Superior temporal gyrus (tissue), 1 donor: ENCODE measurements around the gene ALDH1B1.
"Not testable (repeated sequence)": the region's sequence is repeated elsewhere in the genome, so short reads cannot be mapped to it uniquely, and the experiment has no call there.

Experiments used
- DNase-seq: peaks from one replicate; pipeline ENCODE4 v3.0.0-alpha.2; 2016; ENCODE audit errors: extremely low spot score

Gene ALDH1B1

GRCh38 chr9:38387066-38387465 lies 5.4 kb upstream of the ALDH1B1 start:
- DNase-seq: no peak

- DNase-seq: no peak
Measured at GRCh38 chr9:38387751-38388150, 4.8 kb upstream of the ALDH1B1 start.

- peak; percentile 33 for DNase-seq
Measured at GRCh38 chr9:38388283-38389223, 3.9 kb upstream of the ALDH1B1 start.

- no peak for DNase-seq
Measured at GRCh38 chr9:38389313-38389712, 3.2 kb upstream of the ALDH1B1 start.

- DNase-seq: no peak
Measured at GRCh38 chr9:38390442-38390841, 2.1 kb upstream of the ALDH1B1 start.

- DNase-seq: no peak
Measured at GRCh38 chr9:38390851-38391250, 1.7 kb upstream of the ALDH1B1 start.

GRCh38 chr9:38391278-38392118 lies 1.0 kb upstream of the ALDH1B1 start:
- no peak for DNase-seq

- no peak for DNase-seq
Measured at GRCh38 chr9:38393128-38393796, 760 bp downstream of the ALDH1B1 start.

GRCh38 chr9:38394416-38394815 lies 1.9 kb downstream of the ALDH1B1 start:
- no peak for DNase-seq

GRCh38 chr9:38395653-38396370 lies 3.3 kb downstream of the ALDH1B1 start:
- no peak for DNase-seq

- no peak for DNase-seq
Measured at GRCh38 chr9:38396371-38396671, 3.8 kb downstream of the ALDH1B1 start.

GRCh38 chr9:38399191-38399590 lies 6.7 kb downstream of the ALDH1B1 start:
- DNase-seq: not testable (repeated sequence)

GRCh38 chr9:38401994-38402393 lies 9.5 kb downstream of the ALDH1B1 start:
- no peak for DNase-seq

- no peak for DNase-seq
Measured at GRCh38 chr9:38404314-38404713, 11.8 kb downstream of the ALDH1B1 start.

GRCh38 chr9:38405785-38406184 lies 13.3 kb downstream of the ALDH1B1 start:
- no peak for DNase-seq

- no peak for DNase-seq
Measured at GRCh38 chr9:38406476-38407186, 14.1 kb downstream of the ALDH1B1 start.

- DNase-seq: no peak
Measured at GRCh38 chr9:38408719-38409118, 16.2 kb downstream of the ALDH1B1 start.

- no peak for DNase-seq
Measured at GRCh38 chr9:38412751-38413150, 20.2 kb downstream of the ALDH1B1 start.

- no peak for DNase-seq
Measured at GRCh38 chr9:38413283-38413682, 20.8 kb downstream of the ALDH1B1 start.

- DNase-seq: no peak
Measured at GRCh38 chr9:38414040-38414723, 21.7 kb downstream of the ALDH1B1 start.
